ENCODE data around the gene REM2.

Gene REM2

GRCh38 chr14:22843123-22843925, 39.7 kb upstream of the REM2 start:
- no peak for TF ChIP-seq NFIC (IDR thresholded peaks at IDR 0.05)
- no peak for TF ChIP-seq EGR1 (IDR thresholded peaks at IDR 0.05)
- no peak for TF ChIP-seq CREB1 (IDR thresholded peaks at IDR 0.05; ENCODE audit: low read depth)
- no peak for TF ChIP-seq TCF12 (IDR thresholded peaks at IDR 0.05; ENCODE audit: low read depth)
- TF ChIP-seq USF1 (IDR thresholded peaks at IDR 0.05): no peak
- no peak for TF ChIP-seq ZBTB7A (IDR thresholded peaks at IDR 0.05; ENCODE audit: low read depth)
- TF ChIP-seq YY1 (IDR thresholded peaks at IDR 0.05; ENCODE audit: low read depth): no peak
- no peak for TF ChIP-seq TAF1 (IDR thresholded peaks at IDR 0.05; ENCODE audit: low read depth)
- TF ChIP-seq MAX (IDR thresholded peaks at IDR 0.05): no peak
- no peak for TF ChIP-seq RAD21 (IDR thresholded peaks at IDR 0.05; ENCODE audit: low read depth)
- no peak for TF ChIP-seq CEBPB (IDR thresholded peaks at IDR 0.05)
- no peak for TF ChIP-seq FOXM1 (IDR thresholded peaks at IDR 0.05; ENCODE audit: borderline replicate concordance, low read depth)
- no peak for TF ChIP-seq TEAD4 (IDR thresholded peaks at IDR 0.05)

- TF ChIP-seq EP300 (IDR thresholded peaks at IDR 0.05; ENCODE audit: borderline replicate concordance): no peak
- TF ChIP-seq RAD21 (IDR thresholded peaks at IDR 0.05; ENCODE audit: low read depth): no peak; the same call in 1 of the 2 replicates
- no peak for TF ChIP-seq FOXM1 (IDR thresholded peaks at IDR 0.05; ENCODE audit: borderline replicate concordance, low read depth)
- TF ChIP-seq NFIC (IDR thresholded peaks at IDR 0.05): no peak
- TF ChIP-seq MAX (IDR thresholded peaks at IDR 0.05): no peak
- no peak for TF ChIP-seq YY1 (IDR thresholded peaks at IDR 0.05; ENCODE audit: low read depth)
- no peak for TF ChIP-seq ZBTB7A (IDR thresholded peaks at IDR 0.05; ENCODE audit: low read depth)
- TF ChIP-seq TCF12 (IDR thresholded peaks at IDR 0.05; ENCODE audit: low read depth): no peak
- TF ChIP-seq REST (IDR thresholded peaks at IDR 0.05; ENCODE audit: low read depth): no peak
- TF ChIP-seq TEAD4 (IDR thresholded peaks at IDR 0.05): no peak
Observed at GRCh38 chr14:22844221-22845102, 38.6 kb upstream of the REM2 start.

GRCh38 chr14:22845103-22845394, 38.0 kb upstream of the REM2 start:
- TF ChIP-seq REST (IDR thresholded peaks at IDR 0.05; ENCODE audit: low read depth): no peak

- TF ChIP-seq EGR1 (IDR thresholded peaks at IDR 0.05): no peak
- TF ChIP-seq CEBPB (IDR thresholded peaks at IDR 0.05): no peak
- TF ChIP-seq TAF1 (IDR thresholded peaks at IDR 0.05; ENCODE audit: low read depth): no peak
- no peak for TF ChIP-seq NFIC (IDR thresholded peaks at IDR 0.05)
- no peak for TF ChIP-seq CREB1 (IDR thresholded peaks at IDR 0.05; ENCODE audit: low read depth)
- TF ChIP-seq REST (IDR thresholded peaks at IDR 0.05; ENCODE audit: low read depth): no peak
- TF ChIP-seq RAD21 (IDR thresholded peaks at IDR 0.05; ENCODE audit: low read depth): no peak
- TF ChIP-seq MAX (IDR thresholded peaks at IDR 0.05): no peak
- no peak for TF ChIP-seq TEAD4 (IDR thresholded peaks at IDR 0.05)
- TF ChIP-seq TCF12 (IDR thresholded peaks at IDR 0.05; ENCODE audit: low read depth): no peak
- TF ChIP-seq USF1 (IDR thresholded peaks at IDR 0.05): no peak
- TF ChIP-seq EP300 (IDR thresholded peaks at IDR 0.05; ENCODE audit: borderline replicate concordance): no peak
- no peak for TF ChIP-seq FOXM1 (IDR thresholded peaks at IDR 0.05; ENCODE audit: borderline replicate concordance, low read depth)
- TF ChIP-seq YY1 (IDR thresholded peaks at IDR 0.05; ENCODE audit: low read depth): no peak
- TF ChIP-seq ZBTB7A (IDR thresholded peaks at IDR 0.05; ENCODE audit: low read depth): no peak
Observed at GRCh38 chr14:22845821-22846625, 37.0 kb upstream of the REM2 start.
